Tibial nerve (tissue), 4 donors: ENCODE results near the gene NPPC. TPM values are rescaled to one million over a fixed set of nuclear protein-coding genes. Genes with fewer than 3 reads are reported as not detected.

Experiments used
- DNase-seq, 2 donors: peaks; one replicate each; pipeline ENCODE4 v3.0.0-alpha.2; 2019; ENCODE audit warnings: low spot score in 2 of 2
- H3K27ac ChIP-seq, 4 donors: fragments of 200-600 bp; sonication (generic) in 3 of 4; one replicate each; pipeline ENCODE4 v1.5.1; 2017 to 2019; ENCODE audit warnings: mild to moderate bottlenecking in 1 of 4
- H3K27me3 ChIP-seq, 2 donors: fragments of 200-600 bp; sonication (generic) in 1 of 2; one replicate each; pipeline versions ENCODE4 v1.5.1 to v1.6.0; 2017 to 2019
- H3K36me3 ChIP-seq, 3 donors: fragments of 200-600 bp; sonication (generic); one replicate each; pipeline ENCODE4 v1.5.1; 2018 to 2019
- H3K4me1 ChIP-seq, 4 donors: fragments of 200-600 bp; sonication (generic) in 3 of 4; one replicate each; pipeline ENCODE4 v1.5.1; 2017 to 2019
- H3K4me3 ChIP-seq, 4 donors: fragments of 200-600 bp; sonication (generic) in 3 of 4; one replicate each; pipeline ENCODE4 v1.5.1; 2017 to 2019; ENCODE audit warnings: mild to moderate bottlenecking in 1 of 4, moderate library complexity in 1 of 4
- H3K9me3 ChIP-seq, 4 donors: fragments of 200-600 bp; sonication (generic) in 3 of 4; one replicate each; pipeline ENCODE4 v1.5.1; 2017 to 2019
- CTCF ChIP-seq, 5 experiments: fragments of 200-600 bp in 3 of 5; fragments of 450-650 bp in 2 of 5; sonication (generic) in 3 of 5; IDR thresholded peaks; one replicate each; pipeline ENCODE4 v1.5.1; 2016 to 2019; ENCODE audit warnings: antibody characterized with exemption in 5 of 5, mild to moderate bottlenecking in 3 of 5, moderate library complexity in 2 of 5
- EP300 ChIP-seq, 2 donors: sonication (generic); formaldehyde crosslinking; IDR thresholded peaks; one replicate each; pipeline ENCODE4 v1.6.1; 2017; ENCODE audit warnings: antibody characterized with exemption in 2 of 2, mild to moderate bottlenecking in 1 of 2
- POLR2A ChIP-seq, 2 donors: fragments of 450-650 bp; IDR thresholded peaks; one replicate each; pipeline ENCODE4 v1.6.1; 2017; ENCODE audit warnings: antibody characterized with exemption in 2 of 2, mild to moderate bottlenecking in 2 of 2, moderate library complexity in 2 of 2
- WGBS, 2 donors: methylation state at CpG; one replicate each; pipeline ENCODE4 v1.1.5; 2018; 5-methylcytosine and 5-hydroxymethylcytosine counted together
- total RNA-seq, 4 donors: library from RNA; depleted of rRNA; stranded (reverse); fragments of >200 nt; gene quantifications; one replicate each; pipeline ENCODE4 v1.1.0, GENCODE V29; 2016

NPPC gene
- total RNA-seq, 4 donors from 2014 or later = not detected

- Histone ChIP-seq H3K4me1 (peaks cover 0 to 36% (median 9%) of the 10 kb centered on the region in 4 donors), H3K27ac (no peak overlapping the region), H3K9me3 (no peaks in the 10 kb centered on the region), H3K4me3 (no peak overlapping the region), H3K36me3 (no peaks in the 10 kb centered on the region), H3K27me3 (no peaks in the 10 kb centered on the region)
- TF ChIP-seq CTCF (IDR thresholded peaks at IDR 0.05) = no peak
- TF ChIP-seq EP300 (IDR thresholded peaks at IDR 0.05) = no peak
- WGBS, 2 donors = 68 to 74% methylated on average over 1 of the region's 1 CpG
- DNase-seq = no peak
These were observed 38.9 kb upstream of the NPPC start for GRCh38 chr2:231965102-231965501.

GRCh38 chr2:231961349-231962166 lies 35.4 kb upstream of the NPPC start, which contains the start of gene DIS3L2:
DIS3L2 (plus strand) TSS chr2:231961713; CDS start chr2:232014928, 53,215 bp downstream.
- peak within 1 kb of the TSS; percentile 3 to 88 (median 78) for H3K27ac ChIP-seq

GRCh38 chr2:231960810-231961348 lies 34.7 kb upstream of the NPPC start:
- Histone ChIP-seq H3K27me3 (no peaks in the 10 kb centered on the region), H3K9me3 (no peaks in the 10 kb centered on the region), H3K4me3 (peak overlapping the region; percentile 73 to 90 (median 76)), H3K4me1 (peaks cover 0 to 36% (median 9%) of the 10 kb centered on the region in 4 donors), H3K27ac (peak overlapping the region in 3 of 4 donors; percentile 73 to 88 (median 83)), H3K36me3 (no peaks in the 10 kb centered on the region)
- WGBS, 2 donors = 59 to 65% methylated on average over 18 of the region's 18 CpGs
- DNase-seq = no peak
- no peak for TF ChIP-seq CTCF (IDR thresholded peaks at IDR 0.05)
- TF ChIP-seq EP300 (IDR thresholded peaks at IDR 0.05) = no peak
- no peak for TF ChIP-seq POLR2A (IDR thresholded peaks at IDR 0.05)

More at GRCh38 chr2:231961349-231962166, 35.4 kb upstream of the NPPC start, which contains the start of gene DIS3L2:
- peak; percentile 51 to 71 for DNase-seq
- Histone ChIP-seq H3K36me3 (no peaks in the 10 kb centered on the region), H3K27me3 (no peaks in the 10 kb centered on the region), H3K9me3 (no peaks in the 10 kb centered on the region), H3K4me1 (peaks cover 0 to 36% (median 9%) of the 10 kb centered on the region in 4 donors), H3K4me3 (peak within 1 kb of the TSS; percentile 73 to 90 (median 76))
- TF ChIP-seq CTCF (IDR thresholded peaks at IDR 0.05) (peak in 1 of 5 experiments; percentile 28), POLR2A (IDR thresholded peaks at IDR 0.05) (peak in 1 of 2 donors; percentile 37), EP300 (IDR thresholded peaks at IDR 0.05) (peak; percentile 20 to 83)
- WGBS, 2 donors = 0 to 1% methylated on average over 25 to 27 of the region's 83 CpGs

GRCh38 chr2:231957913-231958763 lies 31.9 kb upstream of the NPPC start:
- peaks cover 0 to 16% (median 9%) of the 10 kb centered on the region in 4 donors for H3K4me1 ChIP-seq
- H3K36me3 ChIP-seq = no peaks in the 10 kb centered on the region
- no peak overlapping the region for H3K4me3 ChIP-seq
- TF ChIP-seq EP300 (IDR thresholded peaks at IDR 0.05) (no peak), POLR2A (IDR thresholded peaks at IDR 0.05) (no peak), CTCF (IDR thresholded peaks at IDR 0.05) (no peak)
- no peak for DNase-seq
- no peaks in the 10 kb centered on the region for H3K9me3 ChIP-seq
- H3K27me3 ChIP-seq = no peaks in the 10 kb centered on the region
- WGBS, 2 donors = 54 to 81% methylated on average over 4 of the region's 4 CpGs
- no peak overlapping the region for H3K27ac ChIP-seq
